ENCODE results near the gene ZNF750.

- no peak for TF ChIP-seq CTCF (IDR thresholded peaks at IDR 0.05; ENCODE audit: low read length)
- no peak for TF ChIP-seq EZH2 (IDR thresholded peaks at IDR 0.05; ENCODE audit: borderline replicate concordance, low read length)
Measured at GRCh38 chr17:82831818-82832200, 8.0 kb downstream of the ZNF750 start.

Measured in OCI-LY1 (cell line).